Heart right ventricle (tissue), 16 donors: ENCODE results near the gene KCNN3. TPM values are rescaled to one million over a fixed set of nuclear protein-coding genes. Genes with fewer than 3 reads are reported as not detected.

Experiments used
- ATAC-seq, 8 donors: fragments of 200-7000 bp; cut with Tn5 transposase; one replicate each; pipeline ENCODE4 v1.9.1; 2020; ENCODE audit warnings: mild to moderate bottlenecking in 8 of 8, moderate library complexity in 8 of 8, moderate number of reproducible peaks in 1 of 8
- DNase-seq, 2 donors: peaks; one replicate each; pipeline ENCODE4 v3.0.0-alpha.2; 2020
- H3K27ac ChIP-seq, 10 donors: fragments of 200-600 bp; sonication (generic) in 2 of 10; one replicate each; pipeline versions ENCODE4 v1.5.0 to v1.8.0; 2020 to 2022; ENCODE audit warnings: mild to moderate bottlenecking in 3 of 10
- H3K27me3 ChIP-seq, 7 donors: fragments of 200-600 bp; one replicate each; pipeline ENCODE4 v1.8.0; 2021 to 2022; ENCODE audit warnings: mild to moderate bottlenecking in 2 of 7
- H3K36me3 ChIP-seq, 9 donors: fragments of 200-600 bp; sonication (generic) in 1 of 9; one replicate each; pipeline versions ENCODE4 v1.5.0 to v1.8.0; 2020 to 2022; ENCODE audit warnings: mild to moderate bottlenecking in 2 of 9
- H3K4me1 ChIP-seq, 9 donors: fragments of 200-600 bp; sonication (generic) in 1 of 9; one replicate each; pipeline versions ENCODE4 v1.5.0 to v1.8.0; 2020 to 2022; ENCODE audit warnings: mild to moderate bottlenecking in 4 of 9
- H3K4me3 ChIP-seq, 10 donors: fragments of 200-600 bp; sonication (generic) in 2 of 10; one replicate each; pipeline versions ENCODE4 v1.5.0 to v1.8.0; 2020 to 2022; ENCODE audit warnings: mild to moderate bottlenecking in 7 of 10, moderate library complexity in 2 of 10
- H3K9me3 ChIP-seq, 11 donors: fragments of 200-600 bp in 10 of 11; sonication (generic) in 2 of 11; one replicate each; pipeline versions ENCODE4 v1.5.0 to v1.8.0; 2013 to 2022; ENCODE audit warnings: mild to moderate bottlenecking in 2 of 11, control low read depth in 1 of 11, moderate library complexity in 1 of 11
- WGBS, 2 donors: extraction: QIAGEN DNeasy Blood & Tissue Kit; methylation state at CpG; one replicate each; pipeline ENCODE4 v1.1.7; 2013; ENCODE audit warnings: inconsistent platforms in 1 of 2; 5-methylcytosine and 5-hydroxymethylcytosine counted together
- intact Hi-C, 10 donors: fragments of 100-400 bp; cut with DNase I; formaldehyde crosslinking; loops; one replicate each; pipeline versions ENCODE4 v1.11.1 to v1.14.2; 2022
- polyA plus RNA-seq, 2 donors: library from polyadenylated mRNA; stranded (reverse); fragments of 200-250 nt; gene quantifications; one replicate each; pipeline ENCODE4 v1.2.3, GENCODE V29; 2013
- total RNA-seq, 10 donors: library from RNA; stranded (reverse); fragmentation: NEBNext Ultra II Directional in 3 of 10; extraction: Animal tissue kit (Norgen Biotek cat#: 25700) in 3 of 10; gene quantifications; one replicate each; pipeline versions ENCODE4 v1.2.1 to v1.2.4, GENCODE V29; 2021 to 2023
- TF ChIP-seq, protein P1 (sequence below), 9 donors: fragments of 200-600 bp; sonication (generic) in 2 of 9; IDR thresholded peaks; one replicate each; pipeline versions ENCODE4 v1.5.0 to v1.8.0; 2021 to 2022; ENCODE audit warnings: antibody characterized with exemption in 9 of 9, mild to moderate bottlenecking in 5 of 9, moderate library complexity in 1 of 9
- donor health status: Arrhythmogenic right ventricular cardiomyopathy.
- donor health status: ischemic (EF 13 %, LVEDD 7.1; RV severe dilation, severe dysfunction).
- donor health status: healthy with polysubstance abuse.
- donor health status: DM: no; HTN: yes; CAD: no.
- donor health status: DM: no; HTN: no; CAD: no.
- donor health status: ischemic (EF 25% LVEDD 6.9; RV normal size, moderate dysfunction).
- donor health status: ischemic (EF 25% LVEDD 5.7; RV mildly dilated, moderate dysfunction).
- donor health status: healthy.
- donor health status: DM: yes; HTN: yes; CAD: no.
- donor health status: Ischemic cardiomyopathy.
- donor health status: ischemic (EF 35%, LVEDD 5.7; RV mildly dilated, moderate dysfunction).
- donor health status: nonischemic (EF 11% LVEDD 7.7; RV severe dilation, severe dysfunction).
- donor health status: DM: yes; HTN: yes; CAD: no.
- donor health status: PGD.
- donor health status: ischemic (EF 29% LVEDD 5.4; RV normal size, mild dysfunction).
- donor health status: nonischemic (EF 23%, LVEDD 6.1; RV moderate dilation, normal function).

KCNN3 gene
- total and polyA plus RNA-seq, 12 donors: 0.17 to 5.9 (median 2.6) TPM

DNA sequence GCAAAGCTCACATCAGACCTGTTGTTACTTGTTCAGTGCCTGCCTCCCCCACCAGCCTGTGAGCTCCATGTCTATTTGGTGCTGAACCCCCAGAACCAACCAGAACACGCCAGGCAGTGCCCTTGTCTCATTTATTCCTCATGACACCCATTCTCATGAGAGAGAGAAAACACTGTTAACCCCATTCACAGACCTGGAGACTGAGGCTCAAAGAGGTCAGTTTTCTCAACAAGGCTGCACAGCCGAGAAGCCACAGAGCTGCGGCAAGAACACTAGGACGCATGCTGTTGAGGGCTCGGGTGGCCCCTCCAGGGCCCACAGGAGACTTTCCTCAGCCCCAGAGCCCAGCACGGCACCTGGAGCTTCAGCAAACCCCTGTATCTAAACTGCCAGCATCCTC lies 13.1 kb downstream of the KCNN3 start:
- TF ChIP-seq, protein P1, sequence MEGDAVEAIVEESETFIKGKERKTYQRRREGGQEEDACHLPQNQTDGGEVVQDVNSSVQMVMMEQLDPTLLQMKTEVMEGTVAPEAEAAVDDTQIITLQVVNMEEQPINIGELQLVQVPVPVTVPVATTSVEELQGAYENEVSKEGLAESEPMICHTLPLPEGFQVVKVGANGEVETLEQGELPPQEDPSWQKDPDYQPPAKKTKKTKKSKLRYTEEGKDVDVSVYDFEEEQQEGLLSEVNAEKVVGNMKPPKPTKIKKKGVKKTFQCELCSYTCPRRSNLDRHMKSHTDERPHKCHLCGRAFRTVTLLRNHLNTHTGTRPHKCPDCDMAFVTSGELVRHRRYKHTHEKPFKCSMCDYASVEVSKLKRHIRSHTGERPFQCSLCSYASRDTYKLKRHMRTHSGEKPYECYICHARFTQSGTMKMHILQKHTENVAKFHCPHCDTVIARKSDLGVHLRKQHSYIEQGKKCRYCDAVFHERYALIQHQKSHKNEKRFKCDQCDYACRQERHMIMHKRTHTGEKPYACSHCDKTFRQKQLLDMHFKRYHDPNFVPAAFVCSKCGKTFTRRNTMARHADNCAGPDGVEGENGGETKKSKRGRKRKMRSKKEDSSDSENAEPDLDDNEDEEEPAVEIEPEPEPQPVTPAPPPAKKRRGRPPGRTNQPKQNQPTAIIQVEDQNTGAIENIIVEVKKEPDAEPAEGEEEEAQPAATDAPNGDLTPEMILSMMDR (IDR thresholded peaks at IDR 0.05): no peak
- Histone ChIP-seq H3K36me3 (no peaks in the 10 kb centered on the region), H3K9me3 (no peaks in the 10 kb centered on the region), H3K4me1 (peaks cover 0 to 22% (median 7%) of the 10 kb centered on the region in 9 donors), H3K4me3 (no peak overlapping the region), H3K27me3 (no peaks in the 10 kb centered on the region), H3K27ac (no peak overlapping the region)
- DNase-seq: no peak
- intact Hi-C loops: no loop called here
- no peak for ATAC-seq
- WGBS, 2 donors: 95 to 96% methylated on average over 6 of the region's 6 CpGs

GRCh38 chr1:154856544-154856943 lies 13.5 kb downstream of the KCNN3 start:
- H3K27ac ChIP-seq: no peak overlapping the region
- H3K27me3 ChIP-seq: no peaks in the 10 kb centered on the region
- no peak overlapping the region for H3K4me3 ChIP-seq
- TF ChIP-seq, protein P1 (IDR thresholded peaks at IDR 0.05): no peak
- H3K36me3 ChIP-seq: no peaks in the 10 kb centered on the region
- no peaks in the 10 kb centered on the region for H3K9me3 ChIP-seq
- intact Hi-C loops: no loop called here
- ATAC-seq (no peak), DNase-seq (no peak)
- WGBS, 2 donors: 91 to 93% methylated on average over 3 of the region's 3 CpGs
- H3K4me1 ChIP-seq: peaks cover 0 to 22% (median 6%) of the 10 kb centered on the region in 9 donors

- ATAC-seq (no peak), DNase-seq (no peak)
- WGBS, 2 donors: 44 to 52% methylated on average over 10 of the region's 10 CpGs
- H3K9me3 ChIP-seq: no peaks in the 10 kb centered on the region
- no peak overlapping the region for H3K4me3 ChIP-seq
- H3K27ac ChIP-seq: no peak overlapping the region
- TF ChIP-seq, protein P1 (IDR thresholded peaks at IDR 0.05): no peak
- no peaks in the 10 kb centered on the region for H3K27me3 ChIP-seq
- H3K4me1 ChIP-seq: peaks cover 0 to 22% (median 5%) of the 10 kb centered on the region in 9 donors
- H3K36me3 ChIP-seq: no peaks in the 10 kb centered on the region
- intact Hi-C loops: no loop called here
Measured at GRCh38 chr1:154856049-154856448, 14.0 kb downstream of the KCNN3 start.

- ATAC-seq: no peak
- Histone ChIP-seq H3K4me1 (peaks cover 0 to 19% (median 5%) of the 10 kb centered on the region in 9 donors), H3K27me3 (no peaks in the 10 kb centered on the region), H3K4me3 (no peak overlapping the region), H3K36me3 (no peaks in the 10 kb centered on the region), H3K9me3 (no peaks in the 10 kb centered on the region), H3K27ac (no peak overlapping the region)
- DNase-seq: no peak
- TF ChIP-seq, protein P1 (IDR thresholded peaks at IDR 0.05): no peak
- WGBS, 2 donors: 91 to 96% methylated on average over 6 of the region's 6 CpGs
- intact Hi-C loops: no loop called here
Measured at GRCh38 chr1:154855186-154855851, 14.8 kb downstream of the KCNN3 start.
